Endothelial cell of umbilical vein (primary cell): ENCODE measurements around the gene CROCC2. TPM values are rescaled to one million over a fixed set of nuclear protein-coding genes. Genes with fewer than 3 reads are reported as not detected.

ENCODE experiments used
- BruUV-seq: library from RNA; stranded (reverse); fragments of 400-500 nt; replicated peaks from 2 replicates; lab custom pipeline; 2021; lab: Mats Ljungman, UMichigan
- CTCF ChIA-PET: fragments of 300-600, 350-600 bp; sonication (Branson Sonifier 250); formaldehyde crosslinking; loops from one replicate; lab custom pipeline; 2021; ENCODE audit warnings: antibody characterized with exemption, inconsistent platforms; lab: Charles Lee
- POLR2A ChIA-PET: fragments of 300-600, 350-600 bp; sonication (Branson Sonifier 250); formaldehyde crosslinking; loops from one replicate; lab custom pipeline; 2021; ENCODE audit warnings: antibody characterized with exemption, inconsistent platforms; lab: Charles Lee
- DNase-seq: peaks from one replicate; pipeline ENCODE4 v3.0.0-alpha.2; 2011; ENCODE audit warnings: low read depth, low spot score
- FAIRE-seq: peaks from 2 replicates; lab custom pipeline; 2011; peaks lifted over from hg19 to GRCh38; lab: Jason Lieb, UNC
- H2AFZ ChIP-seq: 2 replicates; pipeline ENCODE4 v1.6.0; 2012; ENCODE audit warnings: low read depth, low read length, control low read depth, inconsistent platforms
- H3K27ac ChIP-seq: 2 replicates; pipeline ENCODE4 v1.5.1; 2011; ENCODE audit warnings: low read depth, mild to moderate bottlenecking, control low read depth, low read length, moderate library complexity; ENCODE audit not compliant: insufficient read depth
- H3K27me3 ChIP-seq, 2 experiments: 2 replicates each; pipeline versions ENCODE4 v1.6.0 to v1.6.1; 2011; ENCODE audit warnings: low read length in 2 of 2, mixed read lengths in 1 of 2; ENCODE audit not compliant: control insufficient read depth in 2 of 2, insufficient read depth in 2 of 2
- H3K36me3 ChIP-seq, 2 experiments: 2 replicates in 1 of 2; 3 replicates in 1 of 2; pipeline ENCODE4 v1.5.1; 2011; ENCODE audit warnings: low read length in 2 of 2, mild to moderate bottlenecking in 1 of 2, moderate library complexity in 1 of 2; ENCODE audit not compliant: control insufficient read depth in 2 of 2, insufficient read depth in 2 of 2; ENCODE audit errors: extremely low read depth in 1 of 2
- H3K4me1 ChIP-seq: 3 replicates; pipeline ENCODE4 v1.5.1; 2011; ENCODE audit warnings: mild to moderate bottlenecking, low read length; ENCODE audit not compliant: control insufficient read depth, insufficient read depth; ENCODE audit errors: extremely low read depth
- H3K4me2 ChIP-seq: 2 replicates; pipeline ENCODE4 v1.6.1; 2011; ENCODE audit warnings: low read length, control low read depth, mixed read lengths; ENCODE audit not compliant: insufficient read depth
- H3K4me3 ChIP-seq, 3 experiments: fragments of 200-600 bp in 1 of 3; sonication (generic), shearing (Covaris generic) in 1 of 3; replicated peaks in 1 of 3; 2 replicates each; pipeline ENCODE4 v1.5.1; 2011 to 2016; ENCODE audit warnings: control low read depth in 3 of 3, low read length in 3 of 3, mild to moderate bottlenecking in 2 of 3, inconsistent platforms in 1 of 3, low read depth in 1 of 3, moderate library complexity in 1 of 3; ENCODE audit not compliant: insufficient read depth in 1 of 3
- H3K79me2 ChIP-seq: 2 replicates; pipeline ENCODE4 v1.6.0; 2012; ENCODE audit warnings: low read length, inconsistent platforms; ENCODE audit not compliant: control insufficient read depth, insufficient read depth
- H3K9ac ChIP-seq: replicated peaks from 2 replicates; pipeline ENCODE3; 2011; ENCODE audit warnings: low read length, control low read depth; ENCODE audit not compliant: insufficient read depth; ENCODE audit errors: extremely low read depth
- H3K9me1 ChIP-seq: replicated peaks from 3 replicates; pipeline ENCODE4 v1.6.0; 2011; ENCODE audit warnings: mild to moderate bottlenecking, low read length; ENCODE audit not compliant: control insufficient read depth, insufficient read depth; ENCODE audit errors: extremely low read depth
- H3K9me3 ChIP-seq: replicated peaks from 2 replicates; pipeline ENCODE4 v1.5.1; 2012; ENCODE audit warnings: low read length, inconsistent platforms; ENCODE audit not compliant: control insufficient read depth, insufficient read depth
- H4K20me1 ChIP-seq: replicated peaks from 2 replicates; pipeline ENCODE3; 2011; ENCODE audit warnings: mild to moderate bottlenecking, low read length; ENCODE audit not compliant: control insufficient read depth, insufficient read depth; ENCODE audit errors: extremely low read depth
- EZH2 ChIP-seq: IDR thresholded peaks from 2 replicates; pipeline ENCODE4 v1.6.1; 2012; ENCODE audit warnings: borderline replicate concordance, low read depth, mild to moderate bottlenecking, moderate library complexity, low read length, inconsistent platforms; ENCODE audit not compliant: severe bottlenecking
- FOS ChIP-seq: IDR thresholded peaks from 2 replicates; pipeline ENCODE4 v1.6.1; 2011; ENCODE audit warnings: mild to moderate bottlenecking, low read length, moderate library complexity, borderline replicate concordance; ENCODE audit not compliant: insufficient read depth
- GATA2 ChIP-seq: IDR thresholded peaks from 2 replicates; pipeline ENCODE4 v1.7.0; 2011; ENCODE audit warnings: low read depth, mild to moderate bottlenecking, moderate library complexity, mixed read lengths, low read length; ENCODE audit not compliant: insufficient read length, insufficient read depth
- JUN ChIP-seq: IDR thresholded peaks from 2 replicates; pipeline ENCODE4 v1.6.1; 2011; ENCODE audit warnings: borderline replicate concordance, low read depth; ENCODE audit not compliant: insufficient read length, insufficient read depth
- MYC ChIP-seq: IDR thresholded peaks from one replicate; pipeline ENCODE4 v1.6.1; 2011; ENCODE audit warnings: mild to moderate bottlenecking, low read depth, low read length
- POLR2A ChIP-seq: IDR thresholded peaks from 2 replicates; pipeline ENCODE4 v1.6.1; 2012; ENCODE audit warnings: low read depth, mild to moderate bottlenecking, control low read depth, low read length
- POLR2AphosphoS5 ChIP-seq: IDR thresholded peaks from 2 replicates; pipeline ENCODE4 v1.6.1; 2012; ENCODE audit warnings: low read depth, mild to moderate bottlenecking, control low read depth, low read length, moderate library complexity; ENCODE audit not compliant: insufficient read depth
- dilution Hi-C: fragments of 300-500 bp; cut with MboI; formaldehyde crosslinking; loops from one replicate; pipeline ENCODE4 v1.15.0; 2019; ENCODE audit warnings: low sequenced_read_pairs; ENCODE audit not compliant: extremely low pct_ligation_motif_present
- intact Hi-C: fragments of 100-400 bp; cut with micrococcal nuclease; formaldehyde crosslinking; loops from one replicate; pipeline ENCODE4 v1.10.0; 2022
- polyA plus RNA-seq, 4 experiments: library from polyadenylated mRNA; depleted of rRNA in 3 of 4; stranded (reverse) in 3 of 4; unstranded in 1 of 4; fragments of >200 nt; gene quantifications; 2 replicates each; pipeline versions ENCODE4 v1.2.1 to v1.2.3, GENCODE V29; 2011 to 2012; ENCODE audit warnings: missing spikeins in 1 of 4
- total RNA-seq: library from RNA; stranded (reverse); gene quantifications from 2 replicates; pipeline ENCODE4 v1.2.3, GENCODE V29; 2021
- TF ChIP-seq, protein P1 (sequence below): IDR thresholded peaks from 2 replicates; pipeline ENCODE4 v1.6.1; 2011; ENCODE audit not compliant: insufficient read depth, insufficient read length
- TF ChIP-seq, protein P2 (sequence below), 2 donors: IDR thresholded peaks; 1 replicate in 1 of 2; 2 replicates in 1 of 2; pipeline ENCODE4 v1.5.1; 2011; ENCODE audit warnings: low read length in 2 of 2, mild to moderate bottlenecking in 2 of 2, moderate library complexity in 2 of 2, control low read depth in 1 of 2, inconsistent platforms in 1 of 2, low read depth in 1 of 2; ENCODE audit not compliant: insufficient read depth in 1 of 2; ENCODE audit errors: extremely low read depth in 1 of 2

CROCC2 gene
- total and polyA plus RNA-seq, 2 donors (not counting 3 experiments of a cell fraction or from before 2014, with no cell fraction given), result not detected

DNA sequence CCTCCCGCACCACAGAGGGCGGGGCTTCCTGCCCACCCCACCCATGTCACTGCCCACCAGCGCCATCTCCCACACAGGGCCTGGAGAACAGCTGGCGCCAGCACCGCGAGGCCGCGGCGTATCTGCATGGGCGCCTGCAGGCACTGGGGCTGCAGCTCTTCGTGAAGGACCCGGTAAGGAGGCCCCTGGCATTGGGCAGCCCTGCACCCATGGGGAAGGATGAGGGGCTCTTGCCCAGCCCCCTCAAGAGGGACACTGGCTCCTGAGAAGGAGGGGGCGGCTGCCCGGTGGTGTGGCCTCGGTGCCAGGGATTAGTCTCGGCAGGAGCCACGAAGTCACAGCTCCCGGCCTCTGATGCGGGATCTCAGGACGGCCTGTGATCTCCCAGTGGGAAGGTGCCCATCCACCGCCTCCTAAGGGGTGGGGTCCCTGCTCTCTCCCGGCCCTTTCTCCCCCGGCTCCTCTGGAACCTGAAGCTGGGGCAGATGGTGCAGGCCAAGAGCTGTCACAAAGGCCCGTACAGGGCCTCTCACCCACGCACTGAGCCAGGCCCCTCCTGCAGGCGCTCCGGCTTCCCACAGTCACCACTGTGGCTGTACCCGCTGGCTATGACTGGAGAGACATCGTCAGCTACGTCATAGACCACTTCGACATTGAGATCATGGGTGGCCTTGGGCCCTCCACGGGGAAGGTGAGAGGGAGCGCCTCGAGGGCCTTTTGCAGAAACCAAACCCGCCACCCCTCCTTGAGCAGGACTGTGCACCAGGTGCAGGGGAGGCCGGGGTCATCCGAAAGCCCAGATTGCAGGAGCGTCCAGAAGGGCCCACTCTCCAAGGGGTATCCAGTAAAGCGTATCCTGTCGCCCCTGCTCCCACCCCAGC lies 28.4 kb upstream of the CROCC2 start:
- Histone ChIP-seq H3K9ac (no peak overlapping the region), H3K9me1 (no peaks in the 10 kb centered on the region), H3K4me3 (no peak overlapping the region), H3K4me2 (no peak overlapping the region), H3K9me3 (no peaks in the 10 kb centered on the region), H4K20me1 (no peaks in the 10 kb centered on the region), H3K4me1 (no peaks in the 10 kb centered on the region), H3K79me2 (no peaks in the 10 kb centered on the region), H2AFZ (no peak overlapping the region), H3K27me3 (no peaks in the 10 kb centered on the region), H3K36me3 (no peaks in the 10 kb centered on the region), H3K27ac (no peak overlapping the region)
- dilution Hi-C loops, result no loop called here
- ChIA-PET POLR2A (no interaction called here), CTCF (interaction anchor here (1.0 to 1.6 kb wide), 3 partner anchors 15 to 37 kb away, joined by 3 read pairs; no protein-coding TSS in a partner anchor)
- DNase-seq (no peak), FAIRE-seq (no peak)
- intact Hi-C loops, result no loop called here
- BruUV-seq, result no TSS peak
- TF ChIP-seq, protein P1, sequence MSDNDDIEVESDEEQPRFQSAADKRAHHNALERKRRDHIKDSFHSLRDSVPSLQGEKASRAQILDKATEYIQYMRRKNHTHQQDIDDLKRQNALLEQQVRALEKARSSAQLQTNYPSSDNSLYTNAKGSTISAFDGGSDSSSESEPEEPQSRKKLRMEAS, result no peak
- no peak for TF ChIP-seq EZH2
- TF ChIP-seq FOS, result no peak
- TF ChIP-seq, protein P2, sequence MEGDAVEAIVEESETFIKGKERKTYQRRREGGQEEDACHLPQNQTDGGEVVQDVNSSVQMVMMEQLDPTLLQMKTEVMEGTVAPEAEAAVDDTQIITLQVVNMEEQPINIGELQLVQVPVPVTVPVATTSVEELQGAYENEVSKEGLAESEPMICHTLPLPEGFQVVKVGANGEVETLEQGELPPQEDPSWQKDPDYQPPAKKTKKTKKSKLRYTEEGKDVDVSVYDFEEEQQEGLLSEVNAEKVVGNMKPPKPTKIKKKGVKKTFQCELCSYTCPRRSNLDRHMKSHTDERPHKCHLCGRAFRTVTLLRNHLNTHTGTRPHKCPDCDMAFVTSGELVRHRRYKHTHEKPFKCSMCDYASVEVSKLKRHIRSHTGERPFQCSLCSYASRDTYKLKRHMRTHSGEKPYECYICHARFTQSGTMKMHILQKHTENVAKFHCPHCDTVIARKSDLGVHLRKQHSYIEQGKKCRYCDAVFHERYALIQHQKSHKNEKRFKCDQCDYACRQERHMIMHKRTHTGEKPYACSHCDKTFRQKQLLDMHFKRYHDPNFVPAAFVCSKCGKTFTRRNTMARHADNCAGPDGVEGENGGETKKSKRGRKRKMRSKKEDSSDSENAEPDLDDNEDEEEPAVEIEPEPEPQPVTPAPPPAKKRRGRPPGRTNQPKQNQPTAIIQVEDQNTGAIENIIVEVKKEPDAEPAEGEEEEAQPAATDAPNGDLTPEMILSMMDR (IDR thresholded peaks at IDR 0.05; ENCODE audit: extremely low read depth in 1 of 2, insufficient read depth in 1 of 2, low read depth in 1 of 2, low read length in 2 of 2), result no peak
- TF ChIP-seq POLR2AphosphoS5, result no peak
- no peak for TF ChIP-seq JUN
- TF ChIP-seq POLR2A, result no peak
- no peak for TF ChIP-seq MYC
- TF ChIP-seq GATA2, result no peak
